Activated gamma-delta T cell treated with Interleukin-2 at 50 U/mL for 16 hours (primary cell): Measurements from ENCODE around the gene DOCK11.

ENCODE experiments used
- DNase-seq: peaks from one replicate; pipeline ENCODE4 v3.0.0-alpha.2; 2020

Gene DOCK11

DNA sequence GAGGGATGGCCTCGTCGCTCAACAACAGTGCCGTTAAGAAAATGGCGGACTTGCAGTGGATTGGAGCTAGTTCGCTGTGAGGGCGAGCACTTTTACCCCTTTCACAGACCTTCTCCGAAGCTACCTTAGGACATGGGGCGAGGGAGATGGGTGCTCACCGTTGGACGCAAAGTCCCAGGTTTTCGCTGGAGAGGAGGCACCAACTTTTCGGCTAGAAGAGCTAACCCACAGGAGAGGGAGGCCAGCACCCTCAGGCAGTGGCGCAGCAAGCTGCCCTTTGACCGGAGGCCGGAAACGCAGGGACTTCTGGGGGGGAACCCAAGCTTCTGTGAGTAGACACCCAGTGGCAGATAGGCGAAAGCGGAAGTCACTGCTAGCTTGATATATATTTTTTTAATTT, 138.7 kb downstream of the DOCK11 start:
- no peak for DNase-seq

DNA sequence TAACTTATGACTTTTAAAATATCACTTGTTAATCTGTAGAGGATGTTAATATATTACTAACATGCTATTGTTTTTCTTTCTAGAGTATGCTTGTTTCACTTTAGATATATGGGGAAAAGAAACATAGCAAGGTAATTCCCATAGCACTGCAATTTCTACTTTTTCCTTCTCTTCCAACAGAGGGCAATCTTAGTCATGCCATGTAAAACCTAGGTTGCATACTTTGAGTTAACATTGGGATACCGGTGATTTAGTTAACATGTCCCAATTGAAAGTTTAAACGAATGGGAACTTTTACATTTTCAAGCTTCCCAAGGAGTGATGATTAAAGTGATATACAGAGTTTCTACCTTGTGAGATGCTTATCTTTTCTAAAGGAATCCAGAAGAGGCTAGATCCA, 142.4 kb downstream of the DOCK11 start:
- DNase-seq, result no peak

DNA sequence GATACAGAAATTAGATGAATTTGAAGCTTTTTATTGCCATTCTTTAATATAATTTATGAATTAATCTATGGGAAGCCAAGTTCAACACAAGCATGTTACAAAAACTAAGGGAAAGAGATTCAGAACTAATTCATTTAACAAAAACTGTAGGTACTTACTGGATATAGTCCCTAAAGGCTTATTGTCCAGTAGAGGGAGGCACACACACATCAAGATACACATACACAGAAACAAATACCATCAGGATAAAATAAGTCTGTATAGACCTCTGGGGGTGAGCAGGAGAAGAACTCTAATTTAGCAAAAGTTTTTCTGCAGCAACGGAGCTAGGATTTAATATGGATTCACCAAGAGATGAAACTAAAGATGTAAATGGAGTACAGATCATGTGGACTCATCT, 148.8 kb downstream of the DOCK11 start:
- no peak for DNase-seq

DNA sequence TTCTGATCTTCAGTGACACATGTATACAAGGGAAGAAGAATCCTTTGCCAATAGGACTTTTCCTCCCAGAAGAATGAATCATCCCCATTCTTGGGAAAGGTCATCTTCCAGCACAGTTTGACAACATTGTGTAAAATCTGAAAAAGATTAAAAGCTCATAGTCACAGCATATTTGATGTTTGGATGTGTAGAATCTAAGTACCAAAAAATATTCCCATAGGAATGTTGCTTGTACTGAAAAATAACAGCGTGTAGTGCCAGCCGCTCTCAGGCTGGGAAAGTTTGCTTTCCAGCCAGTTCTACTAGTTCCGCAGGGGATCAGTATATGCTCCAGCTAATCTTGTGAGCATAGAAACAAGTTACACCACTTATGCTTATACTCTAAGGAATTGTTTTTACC, 157.1 kb downstream of the DOCK11 start:
- no peak for DNase-seq

DNA sequence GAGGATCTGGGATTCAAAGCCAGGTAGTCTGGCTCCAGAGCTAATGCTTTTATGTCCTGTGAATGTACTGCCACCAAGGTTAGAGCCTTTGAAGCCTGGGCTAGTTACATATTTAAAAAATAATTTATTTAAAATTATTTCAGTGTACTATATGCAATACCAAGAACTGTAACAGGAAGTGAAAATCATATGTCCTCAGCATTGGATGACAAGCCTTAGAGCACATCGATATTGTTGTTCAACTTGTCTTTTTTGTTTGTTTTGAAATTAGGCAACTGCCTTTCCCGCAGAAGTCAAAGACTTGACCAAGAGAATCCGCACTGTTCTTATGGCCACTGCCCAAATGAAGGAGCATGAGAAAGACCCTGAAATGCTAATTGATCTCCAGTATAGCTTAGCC, 158.7 kb downstream of the DOCK11 start:
- DNase-seq, result no peak

DNA sequence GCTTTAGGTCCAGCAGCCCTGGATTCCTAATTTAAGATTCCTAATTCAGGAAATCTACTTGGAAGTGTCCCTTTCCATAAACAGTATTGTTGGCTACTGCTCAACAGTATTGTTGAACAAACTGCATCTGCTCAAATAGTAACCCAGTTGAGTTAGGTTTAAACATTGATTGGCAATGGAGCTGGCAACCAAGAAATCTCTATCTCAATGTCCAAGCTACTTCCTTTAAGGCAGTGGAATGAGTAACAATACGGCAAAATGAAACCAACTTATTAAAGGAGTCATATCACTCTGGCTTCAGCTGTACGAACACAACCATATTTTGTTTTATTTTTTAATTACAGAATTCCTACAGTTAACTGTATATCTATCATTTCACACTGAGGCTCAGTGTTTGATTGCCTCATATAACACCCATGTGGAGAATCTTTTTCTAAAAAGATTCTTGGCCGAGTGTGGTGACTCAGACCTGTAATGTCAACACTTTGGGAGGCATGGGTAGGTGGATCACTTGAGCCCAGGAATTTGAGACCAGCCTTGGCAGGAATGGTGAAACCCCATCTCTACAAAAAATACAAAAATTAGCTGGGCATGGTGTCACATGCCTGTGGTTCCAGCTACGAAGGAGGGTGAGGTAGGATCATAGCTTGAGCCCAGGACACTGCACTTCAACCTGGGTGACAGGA, 160.1 kb downstream of the DOCK11 start:
- no peak for DNase-seq

DNA sequence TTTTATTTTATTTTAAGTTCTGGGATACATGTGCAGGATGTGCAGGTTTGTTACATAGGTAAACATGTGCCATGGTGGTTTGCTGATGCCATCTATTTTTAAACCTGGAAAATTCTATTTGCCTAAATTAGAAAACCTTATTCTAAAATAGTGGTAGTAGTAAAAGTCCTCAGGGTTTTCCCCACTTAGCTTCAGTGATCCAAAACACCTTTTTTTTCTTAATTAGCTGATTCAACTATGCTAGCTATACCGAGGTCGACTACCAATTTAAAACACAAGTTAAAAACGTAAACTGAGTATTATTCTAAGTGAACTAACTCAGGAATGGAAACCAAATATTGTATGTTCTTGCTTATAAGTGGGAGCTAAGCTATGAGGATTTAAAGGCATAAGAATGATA, 161.8 kb downstream of the DOCK11 start:
- DNase-seq, result no peak

DNA sequence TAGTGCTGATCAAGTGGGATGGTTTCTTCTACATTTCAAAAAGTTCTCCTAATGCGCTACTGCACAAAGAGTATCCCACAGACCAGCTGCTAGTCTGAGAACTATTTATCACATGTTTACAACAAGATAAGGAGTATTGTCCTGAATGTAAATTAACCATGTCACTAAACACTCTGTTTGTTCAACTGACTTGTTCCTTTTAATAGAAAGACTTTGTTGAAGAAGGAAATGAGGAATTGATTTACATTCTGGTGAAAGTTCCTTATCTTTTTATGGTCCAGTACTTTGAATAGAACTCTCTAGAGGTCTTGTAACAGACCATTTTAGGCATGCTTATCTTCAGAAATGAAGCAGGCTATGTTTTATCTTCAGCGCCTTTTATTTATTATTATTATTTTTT, 164.5 kb downstream of the DOCK11 start:
- no peak for DNase-seq

DNA sequence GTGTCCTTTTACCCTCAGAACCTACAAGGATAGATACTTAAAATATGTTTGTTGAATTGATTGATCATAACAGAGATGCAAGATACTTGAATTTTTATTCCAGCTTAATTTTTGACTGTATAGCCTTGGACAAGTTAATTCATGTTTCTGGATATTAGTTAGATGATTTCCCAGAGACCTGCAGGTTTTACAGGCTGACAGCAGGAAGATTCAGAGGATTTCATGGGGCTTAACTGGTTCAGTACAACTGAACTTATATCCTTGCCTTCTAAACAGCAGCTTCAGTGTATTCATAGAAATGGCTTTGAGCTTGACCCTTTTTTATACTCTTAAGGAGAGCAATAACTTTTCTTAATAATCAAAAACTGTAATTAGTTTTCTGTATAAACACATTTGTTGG, 169.6 kb downstream of the DOCK11 start:
- DNase-seq, result no peak

DNA sequence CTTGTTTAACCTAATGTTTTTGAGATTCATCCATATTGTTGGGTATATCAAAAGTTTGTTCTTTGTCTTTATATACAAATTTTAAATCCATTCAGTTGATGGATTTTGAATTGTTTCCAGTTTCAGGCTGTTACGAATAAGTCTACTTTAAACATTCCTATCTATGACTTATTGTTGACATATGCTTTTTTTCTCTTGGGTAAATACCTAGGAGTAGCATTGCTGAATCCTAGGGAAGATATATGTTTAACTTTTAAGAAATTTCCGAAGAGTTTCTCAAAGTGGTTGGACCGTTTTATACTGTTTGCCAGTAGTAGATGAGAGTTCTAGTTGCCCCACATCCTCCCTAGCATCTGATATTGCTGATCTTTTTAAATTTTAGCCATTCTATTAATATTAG, 170.9 kb downstream of the DOCK11 start:
- DNase-seq, result no peak

DNA sequence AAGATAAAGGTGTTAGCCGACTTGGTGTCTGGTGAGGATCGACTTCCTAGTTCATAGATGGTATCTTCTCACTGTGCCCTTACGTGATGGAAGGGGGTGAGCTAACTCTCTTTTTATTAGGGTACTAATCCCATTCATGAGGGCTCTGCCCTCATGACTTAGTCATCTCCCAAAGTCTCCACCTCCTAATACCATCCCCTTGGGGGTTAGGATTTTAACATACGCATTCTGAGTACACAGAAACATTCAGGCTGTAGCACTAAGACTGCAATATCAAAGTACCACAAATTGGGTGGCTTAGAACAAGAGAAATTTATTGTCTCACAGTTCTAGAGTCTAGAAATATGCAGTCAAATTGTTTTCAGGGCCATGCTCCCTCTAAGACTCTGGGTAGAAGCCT, 173.8 kb downstream of the DOCK11 start:
- no peak for DNase-seq

DNA sequence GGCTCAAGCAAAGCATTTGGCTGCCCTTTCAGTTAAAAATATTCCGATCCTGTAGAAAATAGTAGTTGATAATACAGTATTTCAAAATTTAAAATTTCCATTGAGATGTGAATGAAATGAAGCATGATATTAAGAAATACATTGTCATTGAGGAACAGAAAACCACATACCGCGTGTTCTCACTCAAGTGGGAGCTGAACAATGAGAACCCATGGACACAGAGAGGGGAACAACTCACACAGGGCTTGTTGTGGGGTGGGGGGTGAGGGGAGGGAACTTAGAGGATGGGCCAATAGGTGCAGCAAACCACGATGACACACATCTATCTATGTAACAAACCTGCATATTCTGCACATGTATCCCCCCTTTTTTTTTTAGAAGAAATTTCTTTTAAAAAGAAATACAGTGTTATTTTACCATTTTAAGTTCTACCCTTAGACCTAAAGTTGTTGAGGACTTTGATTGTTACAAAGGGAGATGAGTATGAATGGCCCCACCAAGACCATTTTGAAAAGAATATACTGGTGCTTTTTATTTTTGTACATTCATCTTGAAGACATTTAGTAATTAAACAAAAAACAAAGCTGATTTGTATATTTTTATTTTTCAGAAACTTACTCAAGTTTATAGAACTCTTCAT, 179.8 kb downstream of the DOCK11 start:
- no peak for DNase-seq

DNA sequence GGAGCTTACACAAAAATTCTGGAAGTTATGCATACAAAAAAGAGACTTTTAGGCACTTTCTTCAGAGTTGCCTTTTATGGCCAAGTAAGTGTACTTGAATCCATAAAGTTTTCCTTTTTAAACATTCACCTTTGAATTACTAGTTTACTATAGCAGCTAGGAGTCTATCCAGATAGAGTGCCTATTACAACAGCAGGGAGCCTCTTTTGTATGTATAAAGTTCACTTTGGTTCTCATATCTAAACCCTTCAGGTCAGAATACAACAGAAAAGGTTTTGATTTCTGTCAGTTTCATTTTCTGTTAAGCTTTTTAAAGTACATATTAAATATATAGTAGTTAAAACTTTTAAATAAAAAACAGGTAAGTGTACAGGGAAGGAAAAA, 180.3 kb downstream of the DOCK11 start:
- DNase-seq, result no peak

DNA sequence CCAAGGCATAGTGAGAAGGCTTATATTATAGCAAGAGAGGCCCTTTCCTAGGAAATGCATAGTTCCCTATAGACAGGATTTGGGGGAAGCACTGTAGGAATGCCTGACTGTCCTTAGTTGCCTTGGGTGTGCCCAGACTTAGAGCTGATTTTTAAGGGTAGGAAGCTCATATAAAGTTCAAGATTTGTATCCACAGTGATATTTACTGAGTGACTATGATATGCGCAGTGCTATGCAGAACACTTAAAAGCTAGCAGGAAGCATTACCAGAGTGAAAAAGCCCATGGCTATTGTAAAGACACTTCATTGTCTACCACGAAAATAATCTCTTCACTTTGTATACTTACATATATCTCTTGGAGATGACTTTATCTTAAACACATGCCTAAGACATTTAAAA, 181.7 kb downstream of the DOCK11 start:
- DNase-seq, result no peak

DNA sequence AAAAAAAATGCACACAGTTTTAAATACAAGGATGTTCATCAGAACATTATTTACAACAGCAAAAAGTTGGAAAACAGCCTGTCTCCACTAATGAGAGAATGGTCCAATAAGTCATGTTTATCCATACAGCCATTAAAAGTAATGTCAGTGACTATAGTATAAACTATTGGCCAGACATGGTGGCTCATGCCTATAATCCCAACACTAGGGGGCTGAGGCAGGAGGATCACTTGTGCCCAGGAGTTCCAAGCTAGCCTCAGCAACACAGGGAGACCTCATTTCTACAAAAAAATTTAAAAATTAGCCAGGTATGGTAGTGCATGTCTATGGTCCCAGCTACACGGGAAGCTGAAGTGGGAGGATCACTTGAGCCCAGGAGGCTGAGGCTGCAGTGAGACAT, 183.7 kb downstream of the DOCK11 start:
- DNase-seq, result no peak

DNA sequence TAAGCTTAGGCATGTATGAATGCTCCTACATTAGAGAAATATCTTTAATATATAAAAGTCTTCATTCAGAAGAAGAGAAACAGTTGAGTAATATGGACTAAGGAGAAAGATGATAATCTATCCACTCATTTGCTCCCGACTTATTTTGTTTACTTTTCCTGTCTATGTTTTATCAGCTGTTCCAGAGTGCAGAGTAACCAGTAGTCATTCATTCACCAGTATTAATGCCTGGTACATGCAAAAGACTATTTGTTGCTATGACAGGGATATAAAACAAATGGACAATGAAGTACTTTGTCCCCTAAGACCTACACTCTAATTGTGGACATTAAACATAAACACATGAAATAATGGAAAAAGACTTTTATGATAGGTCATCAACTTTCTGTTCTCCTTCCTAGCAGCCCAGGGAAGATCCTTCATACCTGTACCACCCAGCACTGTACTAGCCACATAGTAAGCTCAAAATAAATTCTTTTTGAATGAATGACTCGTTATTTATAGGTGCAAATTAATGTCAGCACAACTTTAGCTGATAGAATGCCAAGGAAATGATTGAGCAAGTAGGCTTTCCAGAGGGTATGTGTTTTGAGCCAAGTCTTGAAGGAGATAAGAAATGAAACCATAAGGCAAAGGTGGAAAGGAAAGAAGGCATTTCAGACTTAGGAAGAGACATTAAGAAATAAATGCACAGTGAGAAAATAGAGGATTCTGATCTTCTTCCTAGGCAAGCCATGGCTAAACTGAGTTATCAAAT, 186.8 kb downstream of the DOCK11 start:
- DNase-seq, result no peak

DNA sequence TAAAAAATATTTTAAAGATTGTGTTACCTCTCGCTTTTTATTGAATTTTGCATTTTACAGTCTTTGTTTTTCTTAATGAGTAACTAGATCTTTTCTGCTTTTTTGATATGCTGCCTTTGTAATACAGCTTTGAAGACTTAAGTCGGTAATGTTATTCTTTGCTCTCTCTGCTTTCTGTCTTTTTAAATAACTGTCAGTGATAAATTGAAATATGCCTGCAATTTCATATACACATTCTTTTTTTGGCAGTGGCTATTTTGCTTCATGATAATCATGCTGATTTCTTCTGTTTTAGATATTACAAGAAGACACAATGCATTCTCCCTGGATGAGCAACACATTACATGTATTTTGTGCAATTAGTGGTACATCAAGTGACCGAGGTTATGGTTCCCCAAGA, 189.8 kb downstream of the DOCK11 start:
- DNase-seq, result no peak

DNA sequence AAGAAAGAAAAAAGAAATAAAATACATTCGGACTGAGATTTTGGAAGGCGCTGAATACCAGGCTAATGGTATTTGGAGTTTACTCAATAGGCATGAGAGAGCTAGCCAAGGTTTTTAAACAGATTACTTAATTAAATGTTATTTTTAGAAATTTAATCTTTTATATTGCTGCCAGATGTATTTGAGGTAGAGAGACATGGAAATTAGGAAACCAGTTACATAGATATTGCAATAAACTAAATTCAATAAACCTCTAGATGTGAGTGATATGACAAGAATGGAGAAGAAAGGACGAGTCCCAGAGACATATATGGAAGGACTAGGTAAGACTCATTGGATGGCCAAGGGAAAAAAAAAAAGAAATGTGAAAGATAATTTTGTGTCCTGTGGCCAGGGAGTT, 193.3 kb downstream of the DOCK11 start:
- DNase-seq, result no peak

DNA sequence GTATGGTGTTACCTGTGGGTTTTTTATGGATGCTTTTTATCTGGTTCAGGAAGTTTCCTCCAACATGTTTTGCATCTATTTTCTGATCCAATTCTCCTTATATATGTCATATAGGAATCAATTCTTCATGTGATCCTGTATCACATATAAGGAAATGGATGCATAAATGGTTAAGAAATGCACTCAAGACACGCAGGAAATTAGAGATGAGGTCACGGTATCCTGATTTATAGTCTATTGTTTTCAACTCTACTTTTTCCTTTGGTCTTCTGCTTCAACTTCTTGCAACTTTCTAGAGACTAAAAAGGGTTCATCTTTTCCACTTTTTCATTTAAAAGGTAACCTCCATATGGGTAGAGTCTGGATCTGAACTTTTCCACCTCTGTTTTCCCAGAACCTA, 198.2 kb downstream of the DOCK11 start:
- DNase-seq, result no peak

DNA sequence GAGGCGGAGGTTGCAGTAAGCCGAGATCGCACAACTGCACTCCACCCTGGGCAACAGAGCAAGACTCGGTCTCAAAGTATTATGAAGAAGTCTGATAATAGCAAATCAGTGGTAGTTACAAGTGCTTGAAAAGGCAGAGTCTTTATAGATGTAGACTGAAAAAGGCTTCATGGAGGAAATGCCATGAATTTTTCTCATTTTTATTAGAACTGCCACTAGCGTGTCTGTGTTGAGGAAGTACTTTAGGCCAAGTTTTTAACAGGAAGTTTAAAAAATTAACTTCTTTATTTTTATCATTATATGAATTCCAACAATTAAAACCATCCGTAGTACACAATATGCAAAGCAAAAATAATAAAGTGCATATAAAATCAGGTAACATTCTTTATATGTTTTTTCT, 199.0 kb downstream of the DOCK11 start:
- DNase-seq, result no peak

DNA sequence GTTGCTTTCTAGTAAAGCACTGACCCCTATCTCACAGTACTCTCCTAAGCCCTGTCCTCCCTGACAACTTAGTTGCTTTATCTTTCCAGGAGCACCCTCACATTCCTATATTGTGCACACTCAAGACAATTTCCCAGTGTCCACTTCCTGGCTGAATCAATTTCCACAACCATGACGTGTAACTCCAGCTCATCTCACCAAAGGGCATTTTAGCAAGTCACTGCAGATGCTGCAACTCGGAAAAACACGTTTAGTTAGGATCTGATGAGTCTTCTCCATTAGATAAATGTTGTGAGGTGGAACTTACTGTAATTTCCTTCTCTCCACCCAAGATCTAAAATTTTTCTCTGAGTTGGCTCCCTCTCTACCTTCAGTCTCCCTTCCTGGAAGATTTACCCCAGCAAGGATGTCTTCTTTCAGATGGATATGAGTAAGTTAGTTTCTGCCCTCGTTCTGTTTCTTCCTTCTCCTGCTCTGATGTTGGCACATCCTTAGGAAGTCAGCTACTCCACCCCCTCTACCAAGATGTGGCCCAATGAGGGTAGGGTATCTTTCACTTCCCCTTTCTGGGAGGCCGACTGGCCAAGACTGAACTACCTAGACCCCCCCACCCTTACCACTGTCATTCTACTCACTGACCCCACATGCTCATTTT, 203.0 kb downstream of the DOCK11 start:
- no peak for DNase-seq

DNA sequence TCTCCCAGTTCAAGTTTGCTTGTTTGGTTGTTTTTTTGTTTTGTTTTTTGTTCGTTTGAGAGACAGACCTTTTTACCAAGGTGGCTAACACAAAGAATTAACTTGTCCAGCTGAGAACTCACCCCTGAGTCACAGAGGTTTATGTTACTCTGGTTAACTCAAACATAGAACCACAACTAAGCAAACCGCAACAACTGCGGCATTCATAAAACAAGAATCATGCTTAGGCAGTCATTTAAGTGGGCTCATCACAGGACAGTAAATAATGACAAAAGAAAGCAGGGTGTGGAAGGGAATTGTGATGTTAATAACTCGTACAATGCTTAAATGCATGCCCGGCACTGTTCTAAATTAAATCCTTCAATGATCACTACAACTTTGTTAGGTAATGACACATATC, 207.1 kb downstream of the DOCK11 start:
- DNase-seq, result no peak

DNA sequence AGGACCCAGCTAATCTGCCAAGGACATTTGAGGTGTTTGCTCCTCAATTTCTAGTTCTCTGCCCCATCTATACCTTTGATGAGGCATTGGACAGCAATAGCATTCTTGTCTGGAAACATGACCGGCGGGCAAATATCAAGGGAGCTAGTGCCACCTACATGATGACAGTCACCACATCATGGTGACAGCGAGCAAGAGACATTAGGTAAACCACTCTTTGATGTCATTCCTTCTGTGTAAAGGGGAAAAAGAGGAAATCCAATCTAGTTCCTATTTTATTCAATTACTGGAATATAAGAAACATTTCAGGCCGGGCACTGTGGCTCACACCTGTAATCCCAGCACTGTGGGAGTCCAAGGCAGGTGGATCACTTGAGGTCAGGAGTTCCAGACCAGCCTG, 211.1 kb downstream of the DOCK11 start:
- DNase-seq, result no peak

DNA sequence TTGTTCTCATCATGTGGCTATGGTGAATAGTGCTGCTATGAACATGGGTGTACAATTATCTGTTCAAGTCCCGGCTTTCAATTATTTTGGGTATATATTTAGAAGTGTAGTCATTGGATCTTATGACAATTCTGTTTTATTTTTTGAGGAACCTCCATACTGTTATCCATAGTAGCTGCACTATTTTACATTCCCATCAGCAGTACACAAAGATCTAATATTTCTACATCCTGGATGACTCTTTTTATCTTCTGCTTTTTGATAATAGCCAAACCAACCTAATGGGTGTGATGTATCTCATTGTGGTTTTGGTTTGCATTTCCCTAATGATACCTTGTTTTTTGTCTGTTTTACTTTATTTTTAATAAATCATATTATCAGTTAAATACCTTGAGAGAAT, 218.9 kb downstream of the DOCK11 start:
- no peak for DNase-seq
